IPS DF 19.7 (cell line): Measurements from ENCODE around the gene ADAMTS10.
"Not testable (repeated sequence)": the region's sequence is repeated elsewhere in the genome, so short reads cannot be mapped to it uniquely, and the experiment has no call there.

Source experiments
- DNase-seq: peaks from one replicate; pipeline ENCODE4 v3.0.0-alpha.2; 2013; ENCODE audit warnings: low read depth, low spot score

Gene ADAMTS10

GRCh38 chr19:8610041-8610935, at the start of gene ADAMTS10:
TSS of gene ADAMTS10 (minus strand) at chr19:8610715. CDS start at chr19:8605710, 5,005 bp downstream.
- DNase-seq = no peak

- no peak for DNase-seq
Measured at GRCh38 chr19:8659905-8660304, 49.4 kb upstream of the ADAMTS10 start.

GRCh38 chr19:8657869-8658268, 47.4 kb upstream of the ADAMTS10 start:
- DNase-seq = no peak

DNA sequence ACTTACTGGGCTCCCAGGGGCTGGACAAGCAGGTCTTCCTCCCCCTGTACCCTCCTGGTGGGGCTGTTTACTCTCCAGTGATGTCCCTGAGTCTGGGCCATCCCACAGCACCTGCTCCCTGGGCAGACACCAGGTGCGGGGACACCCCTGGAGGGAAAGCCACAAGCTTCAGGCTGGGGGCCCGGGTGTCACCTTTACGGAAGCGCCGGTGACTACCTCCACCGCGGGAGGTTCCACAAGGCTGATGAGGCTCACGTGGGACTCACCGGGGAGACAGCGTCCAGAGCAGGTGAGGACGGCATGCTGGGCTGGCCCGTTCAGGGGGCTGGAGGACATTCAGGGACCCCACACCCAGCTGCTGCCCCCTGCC, 44.8 kb upstream of the ADAMTS10 start:
- DNase-seq = no peak

- DNase-seq = no peak
Measured at GRCh38 chr19:8654591-8655339, 44.2 kb upstream of the ADAMTS10 start.

- DNase-seq = no peak
Measured at GRCh38 chr19:8648240-8648639, 37.7 kb upstream of the ADAMTS10 start.

- DNase-seq = no peak
Measured at GRCh38 chr19:8643860-8644653, 33.5 kb upstream of the ADAMTS10 start.

DNA sequence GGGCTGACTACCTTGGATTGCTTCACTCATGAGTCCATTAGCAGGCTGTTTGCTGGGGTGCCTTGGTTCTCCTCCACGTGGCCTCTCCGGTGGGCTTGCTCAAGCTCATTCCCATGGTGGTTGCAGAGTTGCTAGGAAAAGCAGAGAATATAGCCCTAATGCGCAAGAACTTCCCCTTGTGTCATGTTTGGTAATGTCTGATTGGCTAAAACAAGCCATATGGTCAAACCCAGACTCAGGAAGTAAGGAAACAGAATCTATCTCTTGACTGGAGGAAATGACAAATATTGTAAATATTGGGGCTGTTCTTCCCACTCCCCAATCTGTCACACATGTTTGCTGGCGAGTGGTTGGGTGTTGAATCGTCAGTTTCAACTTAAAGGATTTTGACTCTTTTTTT, 32.0 kb upstream of the ADAMTS10 start:
- no peak for DNase-seq

GRCh38 chr19:8641908-8642547, 31.5 kb upstream of the ADAMTS10 start:
- no peak for DNase-seq

DNA sequence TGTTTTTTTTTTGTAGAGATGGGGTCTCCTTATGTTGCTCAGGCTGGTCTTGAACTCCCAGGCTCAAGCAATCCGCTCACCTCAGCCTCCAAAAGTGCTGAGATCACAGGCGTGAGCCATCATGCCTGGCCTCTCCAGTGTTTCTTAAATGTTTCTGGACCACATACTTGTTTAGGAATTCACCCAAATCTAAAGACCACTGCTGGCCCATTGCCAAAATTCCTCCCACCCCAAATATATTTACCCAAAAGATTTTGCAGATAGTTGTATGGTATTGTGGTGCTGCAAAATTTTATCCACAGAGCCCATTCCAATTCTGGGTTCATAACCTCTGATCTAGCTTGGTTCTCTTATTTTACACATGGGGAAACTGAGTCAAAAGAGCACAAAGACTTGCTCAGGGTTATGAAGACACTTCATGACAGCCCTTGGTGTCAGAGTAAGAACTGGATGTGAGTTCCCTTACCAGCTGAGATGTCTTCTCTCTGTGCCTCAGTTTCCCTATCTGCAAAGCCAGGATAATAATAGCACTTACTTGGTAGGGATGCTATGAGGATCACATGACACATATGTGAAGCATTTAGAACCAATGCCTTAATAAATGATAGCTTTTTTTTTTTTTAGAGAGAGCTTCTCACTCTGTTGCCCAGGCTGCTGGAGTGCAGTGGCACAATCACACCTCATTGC, 30.8 kb upstream of the ADAMTS10 start:
- no peak for DNase-seq

DNA sequence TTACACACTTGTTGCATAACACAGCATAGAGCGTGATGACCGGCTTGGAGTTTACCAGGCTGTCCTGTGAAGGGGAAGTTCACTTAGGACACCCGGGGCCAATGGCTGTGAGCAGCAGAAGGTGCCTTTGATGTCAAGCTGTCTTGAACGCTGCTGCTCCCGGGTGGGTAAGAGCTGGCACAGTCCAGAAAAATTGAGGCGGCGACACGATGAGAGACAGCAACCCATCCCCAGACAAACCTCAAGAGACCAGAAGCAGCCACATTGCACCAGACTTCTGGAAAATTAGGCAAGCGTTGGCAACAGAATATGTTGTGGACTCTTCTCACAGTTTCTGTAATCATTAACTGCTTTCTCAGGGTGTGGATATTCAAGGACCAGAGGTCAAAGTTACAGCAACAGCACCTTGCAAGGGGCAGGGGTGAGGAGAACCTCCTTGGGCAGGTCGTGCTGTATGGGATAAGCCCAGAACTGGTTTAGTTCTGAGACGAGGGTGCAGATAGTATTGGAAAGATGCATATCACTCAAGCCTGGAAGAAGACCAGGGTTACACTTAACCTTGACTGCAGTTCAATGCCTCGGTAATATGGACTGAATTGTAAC, 30.0 kb upstream of the ADAMTS10 start:
- no peak for DNase-seq

DNA sequence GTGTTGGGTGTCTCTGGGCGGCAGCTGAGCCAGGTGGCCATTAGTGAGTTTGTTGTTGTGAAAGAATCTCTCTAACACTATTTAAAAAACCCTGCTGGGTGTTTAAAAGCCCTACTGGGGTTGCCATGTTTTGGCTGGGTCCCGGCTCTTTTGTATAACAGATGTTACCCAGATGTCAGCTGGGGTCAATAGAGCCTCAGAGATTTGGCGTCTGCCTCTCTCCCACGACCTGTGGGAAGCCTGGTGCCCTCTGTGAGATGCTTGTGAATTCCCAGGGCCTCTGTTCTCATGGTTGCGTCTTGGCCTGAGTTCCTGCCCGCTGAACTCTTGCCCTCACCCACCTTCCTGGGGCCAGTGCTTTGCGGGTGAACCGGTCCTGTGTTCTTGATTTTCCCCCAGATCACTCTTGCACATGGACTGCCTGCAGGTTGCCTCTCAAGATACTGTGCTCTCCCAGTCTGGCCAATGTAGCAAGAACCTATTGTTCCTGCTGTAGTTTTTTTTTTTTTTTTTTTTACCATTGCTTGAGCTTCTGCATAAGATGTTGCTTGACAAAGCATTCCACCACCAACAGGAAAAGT, 29.4 kb upstream of the ADAMTS10 start:
- no peak for DNase-seq

DNA sequence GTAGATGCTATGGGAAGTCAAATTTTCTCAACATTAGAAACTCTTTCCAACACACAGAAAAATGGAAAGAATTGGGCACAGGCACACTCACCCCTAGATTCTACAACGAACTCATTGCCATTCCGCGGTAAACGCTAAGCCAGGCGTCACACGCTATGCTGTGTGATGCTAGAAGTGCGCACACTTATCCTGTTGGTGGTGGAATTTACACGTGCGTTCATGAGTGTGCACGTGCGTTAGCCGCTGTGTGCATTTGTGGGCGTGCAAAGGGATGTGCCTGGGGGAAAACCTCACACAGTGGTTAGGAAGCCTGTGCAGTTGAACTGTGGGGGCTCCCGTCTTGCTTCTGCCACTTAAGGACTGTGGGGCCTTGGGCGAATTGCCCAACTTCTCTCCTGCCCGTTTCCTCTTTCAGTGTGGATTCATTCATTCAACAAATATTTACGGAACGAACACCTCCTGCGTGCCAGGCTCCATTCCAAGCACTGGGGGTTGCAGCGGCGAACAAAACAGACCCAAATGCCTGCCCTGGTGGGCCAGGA, 27.6 kb upstream of the ADAMTS10 start:
- DNase-seq = no peak

DNA sequence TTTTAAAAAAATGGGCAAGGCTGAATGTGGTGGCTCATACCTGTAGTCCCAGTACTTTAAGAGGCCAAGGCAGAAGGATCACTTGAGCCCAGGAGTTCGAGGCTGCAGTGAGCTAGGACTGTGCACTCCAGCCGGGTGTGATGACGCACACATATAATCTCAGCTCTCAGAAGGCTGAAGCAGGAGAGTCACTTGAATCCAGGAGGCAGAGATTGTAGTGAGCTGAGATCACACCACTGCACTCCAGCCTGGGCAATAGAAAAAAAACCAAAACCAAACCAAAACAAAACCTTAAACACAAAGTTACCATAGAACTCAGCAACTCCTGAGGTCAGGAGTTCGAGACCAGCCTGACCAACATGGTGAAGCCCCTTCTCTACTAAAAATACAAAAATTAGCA, 26.6 kb upstream of the ADAMTS10 start:
- not testable (repeated sequence) for DNase-seq

DNA sequence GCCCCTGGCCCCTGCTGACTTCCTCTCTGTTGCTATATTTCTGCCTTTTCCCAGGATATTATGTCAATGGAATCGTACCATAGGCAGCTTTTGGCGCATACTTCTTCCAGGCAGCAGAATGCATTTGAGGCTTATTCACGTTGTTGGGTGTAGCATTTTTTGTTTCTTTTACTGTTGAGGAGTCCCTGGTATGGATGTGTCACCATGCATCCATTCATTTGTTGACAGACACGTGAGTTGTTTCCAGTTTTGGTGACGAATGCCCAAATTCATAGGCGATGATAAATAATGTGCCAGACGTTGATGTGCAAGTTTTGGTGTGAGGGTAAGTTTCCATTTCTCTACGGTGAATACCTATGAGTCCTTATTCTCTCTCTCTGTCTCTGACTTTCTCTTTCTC, 24.9 kb upstream of the ADAMTS10 start:
- no peak for DNase-seq

DNA sequence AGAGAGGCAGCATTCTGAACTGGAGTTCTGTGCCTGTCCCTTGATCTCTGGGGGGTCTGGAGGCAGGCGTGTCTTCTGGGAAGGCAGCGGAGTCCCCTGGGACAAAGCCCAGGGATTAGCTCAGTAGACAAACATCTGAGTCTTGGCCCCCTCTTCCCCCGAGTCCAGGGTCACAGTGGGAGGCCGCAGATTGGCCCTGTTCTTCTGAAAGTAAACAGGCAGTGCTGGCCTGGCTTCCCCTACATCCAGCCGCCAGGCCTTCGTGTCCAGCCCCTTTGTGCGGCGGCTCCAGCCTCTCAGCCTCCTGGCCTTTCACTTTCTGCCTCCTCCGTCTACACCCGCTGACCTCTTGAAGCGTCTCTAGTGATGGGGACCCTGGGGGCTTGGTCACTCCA, 20.9 kb upstream of the ADAMTS10 start:
- no peak for DNase-seq

DNA sequence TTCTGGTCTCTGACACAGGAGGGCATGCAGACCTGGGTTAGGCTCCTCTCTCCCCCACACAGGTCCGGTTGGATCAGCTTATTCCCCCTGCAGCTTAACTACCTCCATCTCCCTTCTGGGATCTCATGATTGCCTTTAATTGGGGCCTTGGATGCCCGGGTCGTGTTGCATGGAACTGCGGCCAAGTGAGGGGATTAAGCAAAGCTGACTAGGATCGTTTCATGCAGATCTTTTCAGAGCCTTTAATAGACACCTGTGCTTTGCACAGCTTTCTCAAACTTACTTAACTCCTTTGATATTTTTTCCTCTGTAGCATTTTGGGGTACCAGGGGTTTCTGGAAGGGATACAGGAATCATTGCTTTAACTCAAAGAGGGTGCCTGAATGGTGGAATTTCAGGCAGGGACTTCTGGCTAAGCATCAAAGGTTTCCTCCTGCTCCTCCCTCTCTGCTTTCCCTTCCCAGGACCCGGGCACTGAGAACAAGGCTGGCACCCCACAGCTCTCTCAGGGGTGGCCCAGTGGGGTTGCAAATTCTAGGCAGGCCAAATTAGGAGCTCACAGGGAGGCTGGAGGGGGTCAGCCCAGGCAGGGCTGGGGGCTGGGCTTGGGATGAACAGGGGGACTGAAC, 20.4 kb upstream of the ADAMTS10 start:
- no peak for DNase-seq

GRCh38 chr19:8629996-8630683, 19.6 kb upstream of the ADAMTS10 start, which contains the start of gene NFILZ:
TSS of gene NFILZ (plus strand) at chr19:8630633. CDS start at chr19:8676766, 46,133 bp downstream.
- no peak for DNase-seq

DNA sequence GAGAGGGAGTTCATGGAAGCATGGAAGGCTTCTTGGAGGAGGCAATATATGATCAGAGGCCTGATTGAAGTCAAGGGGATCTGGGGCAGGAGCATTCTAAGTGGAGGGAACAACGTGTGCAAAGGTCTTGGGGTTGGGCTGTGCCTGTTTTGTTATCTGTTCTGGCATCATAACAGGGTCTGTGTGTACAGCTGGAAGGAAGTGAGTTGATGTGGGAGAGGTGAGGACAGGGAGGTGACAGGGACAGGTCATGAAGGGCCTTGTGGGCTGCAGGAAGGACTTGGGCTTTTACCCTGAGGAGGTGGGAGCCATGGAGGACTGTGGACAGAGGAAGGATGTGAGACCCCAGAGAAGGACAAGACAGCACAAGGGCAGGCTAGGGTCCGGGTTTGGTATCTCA, 18.7 kb upstream of the ADAMTS10 start:
- no peak for DNase-seq
